ENCODE results near the gene LCOR.
A peak's percentile ranks its signal among the peaks of the same experiment; 100 is the strongest.
"Not testable (repeated sequence)": the region's sequence is repeated elsewhere in the genome, so short reads cannot be mapped to it uniquely, and the experiment has no call there.

The LCOR gene

DNA sequence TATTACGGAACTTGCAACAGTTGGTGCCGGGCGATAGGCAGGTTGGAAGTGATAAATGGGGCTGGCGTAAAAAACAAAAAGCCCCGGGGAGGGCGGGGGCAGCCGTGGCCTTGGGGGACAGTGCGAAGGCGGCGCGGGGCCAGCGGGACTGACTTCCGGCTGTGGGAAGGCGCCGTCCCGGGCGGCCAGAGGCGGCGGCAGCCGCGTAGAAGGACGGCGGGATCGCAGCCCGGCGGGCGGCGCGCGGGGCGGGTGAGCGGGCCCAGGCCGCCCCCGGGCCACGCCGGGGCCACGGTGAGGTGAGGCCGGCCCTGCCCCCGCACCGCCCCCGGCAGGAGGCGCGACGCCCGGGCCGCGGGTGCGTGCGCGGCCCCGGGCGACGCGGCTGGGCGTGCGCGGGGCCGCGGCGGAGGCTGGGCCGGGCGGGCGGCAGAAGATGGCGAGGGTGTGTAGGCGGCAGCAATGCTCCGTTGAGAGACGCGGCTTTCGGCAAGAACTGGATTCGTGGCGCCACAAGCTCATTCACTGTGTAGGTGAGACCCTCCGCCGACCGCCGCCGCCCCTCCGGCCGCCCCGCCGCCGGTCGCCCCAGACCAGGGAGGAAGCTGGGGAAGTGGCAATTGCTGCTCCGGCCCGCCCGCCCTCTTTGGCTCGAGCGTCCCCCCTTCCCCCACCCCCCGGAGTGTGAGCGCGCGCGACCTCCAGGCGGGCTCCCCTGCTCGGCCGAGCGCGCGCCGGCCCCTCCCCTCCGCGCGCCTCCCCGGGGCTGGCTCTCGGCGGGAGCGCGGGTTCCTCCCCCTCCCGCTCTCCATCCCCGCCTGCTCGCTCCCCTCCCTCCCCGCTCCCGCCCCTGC is at the start of gene LCOR:
Gene LCOR, plus strand, starts transcription at position 432 of the 854 bp plus-strand sequence. CDS start 116,760 bp downstream, outside the sequence.
- DNase-seq (ENCODE audit: low read depth) = peak; percentile 74

DNA sequence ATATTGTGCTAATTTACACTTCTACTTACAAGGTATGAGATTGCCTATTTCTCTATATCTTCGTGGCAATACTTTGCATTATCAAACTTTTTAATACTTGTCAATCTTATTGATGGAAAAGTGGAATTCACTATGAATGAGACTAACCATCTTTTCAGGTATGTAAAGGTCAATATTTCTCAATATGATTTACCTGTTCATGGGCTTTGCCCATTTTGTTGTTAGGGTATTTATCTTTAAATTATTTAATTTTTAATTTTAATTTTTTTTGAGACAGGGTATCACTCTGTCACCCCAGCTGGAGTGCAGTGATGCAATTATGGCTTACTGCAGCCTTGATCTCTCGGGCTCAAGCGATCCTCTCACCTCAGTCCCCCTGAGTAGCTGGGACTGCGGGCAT is 47.8 kb upstream of the LCOR start:
- no peak for DNase-seq (ENCODE audit: low read depth)

DNA sequence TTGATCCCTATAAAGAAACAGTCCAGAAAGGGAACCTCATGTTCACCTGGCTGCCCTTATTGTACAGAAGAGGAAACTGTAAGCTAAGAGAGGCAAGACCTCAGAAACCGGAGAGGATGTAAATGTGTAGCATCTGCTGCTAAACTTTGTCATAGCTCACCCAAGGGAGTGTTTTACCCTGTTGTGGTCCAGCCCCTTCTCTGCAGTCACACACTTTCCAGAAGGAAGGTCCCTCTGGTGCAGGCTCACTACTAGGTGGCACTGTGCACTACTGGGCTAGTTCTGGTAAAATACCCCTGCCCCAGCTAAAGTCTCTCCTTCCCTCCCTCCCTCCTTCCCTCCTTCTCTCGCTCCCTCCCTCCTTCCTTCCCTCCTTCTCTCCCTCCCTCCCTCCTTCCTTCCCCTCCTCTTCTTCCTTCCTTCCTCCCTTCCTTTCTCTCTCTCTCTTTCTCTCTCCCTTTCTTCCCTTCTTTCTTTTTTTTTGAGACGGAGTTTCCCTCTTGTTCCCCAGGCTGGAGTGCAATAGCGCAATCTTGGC is 42.5 kb upstream of the LCOR start:
- DNase-seq (ENCODE audit: low read depth) = no peak

DNA sequence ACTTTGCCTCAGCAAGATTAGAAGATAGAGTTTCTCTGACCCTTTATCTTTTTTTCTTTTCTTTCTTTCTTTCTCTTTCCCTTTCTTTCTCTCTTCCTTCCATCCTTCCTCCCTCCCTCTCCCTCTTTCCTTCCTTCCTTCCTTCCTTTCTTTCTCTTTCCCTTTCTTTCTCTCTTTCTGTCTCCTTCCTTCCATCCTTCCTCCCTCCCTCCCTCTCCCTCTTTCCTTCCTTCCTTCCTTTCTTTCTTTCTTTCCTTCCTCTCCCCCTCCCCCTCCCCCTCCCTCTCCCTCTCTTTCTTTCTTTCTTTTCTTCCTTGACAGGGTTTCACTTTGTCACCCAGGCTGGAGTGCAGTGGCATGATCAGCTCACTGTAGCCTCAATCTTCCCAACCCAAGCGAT is 40.2 kb upstream of the LCOR start:
- no peak for DNase-seq (ENCODE audit: low read depth)

DNA sequence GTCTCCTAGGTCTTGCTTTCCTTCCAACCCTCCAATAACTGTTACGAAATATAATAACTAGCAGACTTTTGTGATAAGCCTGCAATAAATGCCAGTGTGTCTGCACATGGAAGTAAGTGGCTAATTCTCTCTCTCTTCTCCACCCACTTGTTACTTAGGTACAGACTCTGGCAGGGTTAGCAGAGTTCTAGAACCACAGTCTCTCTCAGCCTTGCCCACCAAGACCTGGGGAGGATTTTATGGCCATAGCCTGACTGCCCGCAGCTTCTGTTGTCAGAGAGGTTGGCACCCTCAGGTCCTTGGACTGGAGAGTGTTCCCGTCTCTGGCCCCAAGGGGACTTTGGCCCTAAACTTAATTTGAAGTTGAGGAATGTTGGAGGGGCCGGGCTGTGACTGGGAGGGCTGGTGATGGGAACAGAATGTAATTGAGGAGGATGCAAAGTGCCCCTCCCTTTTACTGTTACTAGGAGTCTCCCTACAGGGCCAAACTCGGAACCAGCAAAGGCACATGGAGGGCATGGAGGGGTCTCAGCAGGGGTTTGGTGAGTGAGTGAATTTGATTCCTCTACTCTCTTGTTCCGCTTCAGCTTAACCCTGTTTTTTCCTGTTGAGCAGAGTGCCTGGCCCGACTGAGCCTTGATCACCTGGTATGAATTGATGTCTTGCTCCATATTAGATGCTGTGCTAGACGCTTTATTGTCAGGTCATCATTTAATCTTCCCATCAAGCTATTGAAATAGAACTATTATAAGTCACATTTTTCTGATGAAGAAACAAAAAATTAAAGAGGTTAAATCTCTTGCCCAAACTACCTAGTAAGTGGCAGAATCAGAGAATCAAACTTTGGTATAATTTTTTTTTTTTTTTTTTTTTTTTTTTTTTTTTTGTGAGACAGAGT is 37.0 kb upstream of the LCOR start:
- no peak for DNase-seq (ENCODE audit: low read depth)

DNA sequence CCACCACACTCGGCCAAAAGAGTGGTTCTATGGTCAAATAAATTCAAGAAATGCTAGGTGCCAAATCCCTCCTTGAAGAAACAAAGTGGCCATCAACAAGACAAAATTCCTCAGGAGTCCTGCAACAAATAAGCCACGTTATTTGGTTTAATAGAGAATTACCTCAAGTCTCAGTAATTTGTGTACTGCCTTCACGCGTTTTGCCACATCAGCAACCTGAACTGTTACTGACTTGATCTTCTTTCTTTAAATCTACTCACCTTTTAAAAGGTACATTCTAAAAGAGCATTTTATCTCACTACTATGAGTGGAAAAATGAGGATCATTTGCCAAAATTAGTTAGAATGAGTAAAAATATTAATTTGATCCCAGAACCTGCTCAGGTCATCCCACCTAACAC is 34.6 kb upstream of the LCOR start:
- DNase-seq (ENCODE audit: low read depth) = no peak

DNA sequence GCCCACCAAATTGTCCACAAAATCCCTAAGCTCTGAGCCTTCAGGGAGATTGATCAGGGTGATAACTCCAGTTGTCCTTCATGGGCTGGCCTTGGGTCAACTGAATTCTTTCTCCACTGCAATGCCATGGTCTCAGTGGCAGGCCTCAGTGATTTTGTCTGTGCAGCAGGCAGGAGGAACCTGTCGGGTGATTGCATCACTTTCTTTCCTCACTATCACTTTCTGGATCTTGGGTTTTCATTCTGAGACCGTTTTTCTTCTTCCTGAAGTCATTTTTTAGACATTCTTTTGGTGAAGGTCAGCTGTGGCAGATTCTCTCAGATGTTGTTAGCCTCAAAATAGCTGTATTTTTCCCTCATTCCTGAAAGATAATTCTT is 28.8 kb upstream of the LCOR start:
- no peak for DNase-seq (ENCODE audit: low read depth)

DNA sequence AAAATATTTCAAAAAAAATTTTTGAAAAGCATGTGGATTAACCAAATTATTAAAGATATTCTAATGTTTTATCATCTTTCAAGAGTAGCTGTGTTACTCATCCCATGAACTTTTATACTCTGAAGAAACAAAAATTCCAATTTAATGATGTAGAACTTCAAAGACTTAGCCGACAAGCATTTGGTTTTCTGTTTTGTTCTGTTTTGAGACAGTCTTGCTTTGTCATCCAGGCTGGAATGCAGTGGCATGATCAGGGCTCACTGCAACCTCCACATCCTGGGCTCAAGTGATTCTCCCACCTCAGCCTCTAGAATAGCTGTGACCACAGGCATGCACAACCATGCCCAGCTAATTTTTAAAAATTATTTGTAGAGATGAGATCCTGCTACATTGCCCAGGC is 17.8 kb upstream of the LCOR start:
- no peak for DNase-seq (ENCODE audit: low read depth)

DNA sequence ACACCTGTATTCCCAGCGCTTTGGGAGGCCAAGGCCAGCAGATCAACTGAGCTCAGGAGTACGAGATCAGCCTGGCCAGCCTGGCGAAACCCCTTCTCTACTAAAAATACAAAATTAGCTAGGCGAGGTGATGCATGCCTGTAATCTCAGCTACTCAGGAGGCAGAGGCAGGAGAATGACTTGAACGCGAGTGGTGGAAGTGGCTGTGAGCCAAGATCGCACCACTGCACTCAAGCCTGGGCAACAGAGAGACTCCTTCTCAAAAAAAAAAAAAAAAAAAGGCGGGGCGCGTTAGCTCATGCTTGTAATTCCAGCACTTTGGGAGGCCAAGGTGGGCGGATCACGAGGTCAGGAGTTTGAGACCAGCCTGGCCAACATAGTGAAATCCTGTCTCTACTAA is 13.1 kb upstream of the LCOR start:
- DNase-seq (ENCODE audit: low read depth) = not testable (repeated sequence)

DNA sequence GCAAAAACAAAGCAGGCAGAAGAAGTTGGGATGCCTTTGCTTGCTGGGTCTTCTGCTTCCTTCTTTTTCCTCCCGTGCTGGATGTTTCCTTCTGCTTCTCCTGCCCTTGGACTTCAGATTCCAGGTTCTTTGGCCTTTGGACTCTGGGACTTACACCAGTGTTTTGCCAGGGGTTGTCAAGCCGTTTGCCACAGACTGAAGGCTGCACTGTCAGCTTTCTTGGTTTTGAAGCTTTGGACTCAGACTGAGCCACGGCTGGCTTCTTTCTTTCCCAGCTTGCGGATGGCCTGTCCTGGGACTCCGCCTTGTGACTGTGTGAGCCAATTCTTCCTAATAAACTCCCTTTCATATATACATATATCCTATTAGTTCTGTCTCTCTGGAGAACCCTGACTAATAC is 11.3 kb upstream of the LCOR start:
- DNase-seq (ENCODE audit: low read depth) = no peak

DNA sequence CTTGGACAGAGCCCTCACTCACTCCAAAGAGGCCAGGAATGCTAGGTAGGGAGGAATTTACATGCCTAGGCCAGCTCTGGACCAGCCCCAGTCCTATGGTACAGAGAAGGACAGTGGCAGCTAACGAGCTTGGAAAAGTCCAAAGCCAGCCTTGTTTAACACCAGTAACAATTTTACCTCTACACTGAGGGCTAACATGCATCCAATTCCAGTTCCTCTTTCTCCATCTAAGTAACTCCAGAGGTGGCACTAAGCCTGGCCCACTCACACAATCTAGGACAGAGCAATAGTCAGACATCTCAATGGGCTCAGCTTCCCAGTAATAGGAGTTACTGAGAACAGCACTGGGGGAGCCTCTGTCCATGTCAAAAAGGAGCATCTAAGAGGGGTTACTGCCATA is 5.7 kb upstream of the LCOR start:
- no peak for DNase-seq (ENCODE audit: low read depth)

DNA sequence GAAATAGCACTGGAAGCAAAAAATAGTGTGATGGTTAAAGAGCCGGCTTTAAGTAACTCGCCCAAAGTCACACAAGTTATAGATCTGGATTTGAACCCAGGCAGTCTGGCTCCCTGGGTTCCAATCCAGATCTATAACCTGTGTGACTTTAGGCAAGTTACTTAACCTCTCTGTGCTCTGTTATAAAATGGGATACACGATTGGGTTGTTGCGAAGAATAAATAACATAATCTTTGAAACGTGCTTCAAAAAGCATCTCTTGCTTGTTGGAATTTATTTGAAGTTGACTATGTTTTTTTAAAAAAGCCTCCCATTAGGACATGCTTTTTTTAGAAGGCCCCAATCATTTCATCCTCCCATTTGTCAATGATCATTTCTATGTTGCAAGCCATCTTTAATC is 3.5 kb upstream of the LCOR start:
- DNase-seq (ENCODE audit: low read depth) = no peak

DNA sequence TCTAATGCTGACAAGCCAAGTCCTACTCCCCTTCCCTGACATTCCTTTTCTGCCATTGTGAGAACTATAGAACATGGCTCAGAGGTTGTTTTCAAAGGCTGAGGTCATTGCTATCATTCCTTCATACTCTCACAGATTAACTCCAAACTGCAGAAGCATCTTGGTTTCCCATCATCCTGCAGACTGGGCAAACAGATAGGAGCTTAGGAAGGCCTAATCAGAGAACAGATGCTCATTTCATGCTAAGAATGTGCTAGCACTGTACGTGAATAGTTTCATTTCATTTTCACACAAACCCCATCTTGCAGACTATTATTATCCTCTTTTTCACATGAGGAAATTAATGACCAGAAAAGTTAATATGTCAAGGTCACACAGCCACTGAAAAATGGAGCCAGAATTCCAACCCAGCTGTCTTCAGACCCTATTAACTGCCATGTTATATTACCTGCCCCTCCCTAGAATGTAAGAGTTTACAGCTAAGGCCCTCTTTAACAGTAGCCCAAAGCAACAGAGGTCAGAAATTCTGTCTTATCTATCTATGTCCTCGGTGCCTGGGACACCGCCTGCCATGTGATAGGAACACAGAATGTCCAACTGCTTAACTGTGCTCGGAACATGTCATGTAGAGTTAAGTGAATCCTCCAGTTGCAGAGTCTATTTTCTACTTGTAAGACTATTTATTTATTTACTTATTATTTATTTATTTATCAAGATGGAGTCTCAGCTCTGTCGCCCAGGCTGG is 2.9 kb upstream of the LCOR start:
- DNase-seq (ENCODE audit: low read depth) = no peak

DNA sequence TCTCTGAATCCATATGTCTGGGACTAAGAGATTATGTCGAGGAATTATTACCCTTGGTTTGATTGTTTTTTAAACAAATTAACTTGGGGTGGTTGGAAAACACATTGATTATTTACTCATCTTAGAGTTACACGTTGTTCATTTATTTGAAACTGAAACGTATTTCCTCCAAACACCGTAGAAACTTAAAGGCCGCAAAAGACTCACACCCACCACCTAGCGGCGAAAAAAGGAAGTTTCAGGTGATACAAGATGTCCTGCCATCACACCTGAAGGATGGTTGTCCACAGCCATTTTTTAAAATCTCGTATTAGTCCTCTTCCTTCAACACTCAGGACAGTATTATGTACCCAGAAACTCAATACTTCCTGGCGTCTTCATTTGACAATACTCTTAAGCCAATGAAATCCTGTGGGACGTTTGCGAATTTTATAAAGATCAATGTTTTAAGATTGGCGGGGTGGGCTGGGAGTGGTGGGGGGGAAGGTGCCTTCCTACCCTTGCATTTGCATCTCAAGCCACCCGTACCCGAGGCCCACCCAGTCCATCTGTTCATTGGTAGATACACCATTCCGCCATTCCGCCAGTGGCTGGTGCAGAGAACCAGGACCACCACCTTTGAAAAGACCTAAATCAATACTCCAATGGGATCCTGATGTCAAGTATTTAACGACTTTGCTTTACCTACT is 1.4 kb upstream of the LCOR start:
- DNase-seq (ENCODE audit: low read depth) = peak; percentile 52

DNA sequence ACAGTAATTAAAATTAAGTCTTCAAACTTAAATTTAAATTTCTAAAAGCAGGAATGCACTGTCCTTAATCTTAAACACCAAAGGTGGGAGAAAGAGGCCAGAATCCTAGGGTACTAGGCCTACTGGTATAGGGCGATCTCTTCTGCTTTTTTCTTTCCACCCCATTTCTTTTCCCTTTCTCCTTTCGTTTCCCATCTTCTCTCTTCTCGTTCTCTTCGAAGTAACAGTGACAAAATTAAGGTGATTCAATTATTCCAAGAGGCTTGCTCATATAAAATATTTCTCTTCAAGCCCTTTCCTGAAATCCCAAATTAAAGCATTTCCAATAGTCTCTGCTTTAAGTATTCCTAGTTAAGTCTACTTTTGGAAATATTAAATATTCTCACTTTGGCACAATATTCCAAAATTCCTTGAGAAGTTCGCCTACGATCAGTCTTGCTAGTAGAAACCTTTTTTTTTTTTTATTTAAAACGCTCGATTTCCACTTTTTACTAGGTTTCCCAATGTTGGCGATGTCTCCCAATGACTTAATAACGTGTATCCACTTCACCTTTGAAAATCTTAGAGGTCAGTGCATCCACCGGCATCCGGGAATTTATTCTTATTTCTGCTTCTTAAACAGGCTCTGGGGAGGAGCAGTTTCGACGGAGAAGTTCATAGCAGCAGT is 765 bp upstream of the LCOR start:
- DNase-seq (ENCODE audit: low read depth) = no peak

DNA sequence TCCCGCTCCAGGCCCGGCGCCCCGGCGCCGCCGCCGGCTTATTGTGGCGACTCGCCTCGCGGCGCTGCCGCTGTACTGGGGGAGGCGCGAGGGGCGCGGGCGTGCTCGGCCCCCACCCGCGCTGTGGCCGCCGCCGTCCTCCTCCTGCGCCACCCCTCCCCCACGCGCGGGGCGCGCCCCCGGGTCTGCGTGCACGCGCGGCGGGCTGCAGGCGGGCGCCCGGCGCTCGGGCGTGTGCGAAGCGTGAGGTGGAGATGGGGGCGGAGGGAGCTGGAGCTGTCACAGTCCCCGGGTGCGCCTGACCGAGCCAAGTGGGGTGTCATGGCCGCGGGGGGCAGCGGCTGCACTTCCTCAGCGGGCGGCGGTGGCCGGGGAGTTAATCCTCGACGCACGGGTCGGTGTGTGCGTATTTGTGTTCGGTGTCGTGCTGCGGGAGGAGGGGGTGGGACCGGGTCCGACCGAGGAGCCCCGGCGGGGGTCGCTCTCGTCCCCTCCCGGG is 672 bp downstream of the LCOR start:
- DNase-seq (ENCODE audit: low read depth) = peak; percentile 73

DNA sequence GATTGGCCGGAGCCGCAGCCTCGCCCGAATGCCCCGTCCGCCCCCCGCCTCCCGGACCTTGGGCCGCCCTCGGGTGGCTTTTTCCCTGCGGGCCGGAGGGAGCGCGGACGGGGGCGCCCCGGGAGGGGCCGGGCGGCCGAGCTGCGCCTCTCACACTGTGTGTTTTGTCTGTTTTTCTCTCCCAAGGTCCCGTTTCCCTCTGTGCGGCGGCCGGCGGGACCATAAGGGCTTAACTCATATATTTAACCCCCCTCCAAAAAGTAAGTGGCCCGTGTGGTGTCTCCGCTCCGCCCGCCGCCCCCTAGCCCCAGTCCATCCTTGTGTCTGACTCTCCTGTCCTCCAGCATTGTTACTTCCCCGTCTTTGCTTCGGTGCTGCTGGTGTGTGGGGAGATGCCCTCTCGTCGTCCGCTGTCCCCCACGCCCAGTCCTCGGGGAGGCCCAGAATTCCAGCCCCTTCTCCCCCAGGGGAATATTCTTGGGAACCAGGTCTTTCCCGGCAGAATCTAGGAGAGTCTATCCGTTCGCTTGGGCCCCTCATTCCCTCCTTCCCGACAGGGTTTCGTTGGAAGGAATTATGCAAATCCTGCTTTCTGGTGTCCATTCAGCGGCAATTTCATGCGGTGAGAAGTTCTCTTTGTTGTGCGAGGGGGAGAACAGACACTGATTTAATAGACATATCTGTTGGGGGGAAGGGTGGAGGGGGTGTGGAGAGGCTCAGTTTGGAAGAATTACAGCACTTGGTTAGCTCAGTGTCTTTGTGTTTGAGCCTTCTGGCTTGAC is 1.3 kb downstream of the LCOR start:
- DNase-seq (ENCODE audit: low read depth) = no peak

DNA sequence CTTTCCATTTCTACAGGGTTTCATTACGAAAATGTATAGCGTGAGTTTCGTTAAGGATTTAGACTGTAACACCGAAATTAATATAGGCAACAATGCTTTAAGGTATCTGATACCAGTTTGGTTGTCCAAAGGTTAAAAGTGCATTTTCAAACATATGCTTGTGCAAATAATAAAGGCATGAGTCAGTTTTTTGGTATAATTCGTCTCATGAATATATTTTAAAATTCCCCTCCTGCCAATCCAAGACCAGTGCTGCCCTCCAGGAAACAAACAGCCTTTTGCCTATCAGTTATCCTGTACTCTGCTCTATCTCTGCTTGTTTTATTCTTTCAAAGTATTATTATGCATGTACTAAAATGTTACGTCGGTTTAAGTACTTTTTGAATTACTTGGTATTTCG is 2.0 kb downstream of the LCOR start:
- no peak for DNase-seq (ENCODE audit: low read depth)

DNA sequence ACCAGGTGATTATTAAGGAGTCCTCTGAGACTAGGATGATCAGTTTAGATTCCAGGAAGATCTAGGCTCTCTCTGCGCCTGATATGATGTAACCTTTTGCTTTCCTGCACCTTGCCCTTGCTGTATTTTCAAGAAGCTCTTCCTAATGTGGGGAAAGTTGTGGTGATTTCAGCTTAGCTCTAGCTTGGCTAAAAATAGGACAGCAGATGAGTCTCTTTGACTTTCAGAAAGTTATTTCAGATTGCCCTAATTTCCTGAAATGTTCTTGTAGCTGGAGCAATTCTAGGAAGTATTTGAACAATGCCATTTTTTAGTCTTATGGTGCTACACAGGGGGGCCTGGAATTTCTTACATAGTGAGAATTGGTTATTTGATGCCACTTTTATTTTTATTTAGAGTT is 3.8 kb downstream of the LCOR start:
- no peak for DNase-seq (ENCODE audit: low read depth)

DNA sequence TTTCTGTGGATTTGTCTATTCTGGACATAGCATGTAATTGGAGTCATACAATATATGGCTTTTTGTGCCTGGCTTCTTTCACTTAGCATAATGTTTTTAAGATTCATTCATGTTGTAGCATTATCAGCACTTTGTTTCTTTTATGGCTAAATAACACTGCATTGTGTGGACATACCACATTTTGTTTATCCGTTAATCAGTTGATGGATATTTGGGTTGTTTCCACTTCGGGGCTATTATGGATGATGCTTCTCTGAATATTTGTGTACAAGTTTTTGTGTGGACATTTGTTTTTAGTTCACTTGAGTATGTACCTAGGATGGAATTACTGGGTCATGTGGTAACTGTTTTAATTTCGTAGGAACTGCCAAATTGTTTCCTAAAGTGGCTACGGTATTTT is 6.4 kb downstream of the LCOR start:
- DNase-seq (ENCODE audit: low read depth) = no peak
